ENCODE results near the gene SMS.

Gene SMS

DNA sequence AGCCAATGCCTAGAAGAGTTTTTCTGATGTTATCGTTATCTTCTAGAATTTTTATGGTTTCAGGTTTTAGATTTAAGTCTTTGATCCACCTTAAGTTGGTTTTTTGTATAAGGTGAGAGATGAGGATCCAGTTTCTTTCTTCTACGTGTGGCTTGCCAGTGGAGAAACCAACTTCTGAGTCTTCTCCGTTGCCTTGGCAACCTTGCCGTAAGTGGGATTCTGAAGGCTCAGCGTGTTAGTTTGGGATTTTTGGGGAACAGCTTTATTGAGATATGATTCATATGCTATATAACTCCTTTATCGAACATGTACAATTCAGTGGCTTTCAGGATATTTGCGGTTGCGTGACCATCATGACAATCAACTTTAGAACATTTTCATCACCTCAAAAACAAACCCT is 17.7 kb downstream of the SMS start:
- H3K4me3 ChIP-seq (ENCODE audit: low read depth, low read length), result no peak overlapping the region
- TF ChIP-seq, protein P1, sequence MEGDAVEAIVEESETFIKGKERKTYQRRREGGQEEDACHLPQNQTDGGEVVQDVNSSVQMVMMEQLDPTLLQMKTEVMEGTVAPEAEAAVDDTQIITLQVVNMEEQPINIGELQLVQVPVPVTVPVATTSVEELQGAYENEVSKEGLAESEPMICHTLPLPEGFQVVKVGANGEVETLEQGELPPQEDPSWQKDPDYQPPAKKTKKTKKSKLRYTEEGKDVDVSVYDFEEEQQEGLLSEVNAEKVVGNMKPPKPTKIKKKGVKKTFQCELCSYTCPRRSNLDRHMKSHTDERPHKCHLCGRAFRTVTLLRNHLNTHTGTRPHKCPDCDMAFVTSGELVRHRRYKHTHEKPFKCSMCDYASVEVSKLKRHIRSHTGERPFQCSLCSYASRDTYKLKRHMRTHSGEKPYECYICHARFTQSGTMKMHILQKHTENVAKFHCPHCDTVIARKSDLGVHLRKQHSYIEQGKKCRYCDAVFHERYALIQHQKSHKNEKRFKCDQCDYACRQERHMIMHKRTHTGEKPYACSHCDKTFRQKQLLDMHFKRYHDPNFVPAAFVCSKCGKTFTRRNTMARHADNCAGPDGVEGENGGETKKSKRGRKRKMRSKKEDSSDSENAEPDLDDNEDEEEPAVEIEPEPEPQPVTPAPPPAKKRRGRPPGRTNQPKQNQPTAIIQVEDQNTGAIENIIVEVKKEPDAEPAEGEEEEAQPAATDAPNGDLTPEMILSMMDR (IDR thresholded peaks at IDR 0.05; ENCODE audit: low read depth, low read length, missing control alignments), result no peak
- no peak for DNase-seq (ENCODE audit: low read depth)

DNA sequence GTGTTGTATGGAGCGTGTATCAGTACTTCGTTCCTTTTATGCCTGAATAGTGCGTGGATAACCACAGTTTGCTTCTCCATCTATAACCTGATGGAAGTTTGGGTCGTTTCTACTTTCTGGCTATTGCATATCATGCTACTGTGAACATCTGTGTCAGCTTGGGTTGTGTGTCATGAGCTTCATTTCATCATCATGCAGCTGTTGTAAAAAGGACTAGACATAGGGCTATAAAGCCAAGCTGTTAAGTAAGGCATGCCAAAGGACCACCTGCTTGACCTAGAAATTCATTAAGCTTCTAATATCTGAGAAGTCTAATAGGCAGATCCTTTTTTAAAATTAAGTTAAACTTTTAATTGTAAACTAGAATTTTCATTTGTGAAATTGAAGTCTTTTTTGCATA is 18.4 kb downstream of the SMS start:
- TF ChIP-seq, protein P1 (IDR thresholded peaks at IDR 0.05; ENCODE audit: low read depth, low read length, missing control alignments), result no peak
- H3K4me3 ChIP-seq (ENCODE audit: low read depth, low read length), result no peak overlapping the region
- no peak for DNase-seq (ENCODE audit: low read depth)

DNA sequence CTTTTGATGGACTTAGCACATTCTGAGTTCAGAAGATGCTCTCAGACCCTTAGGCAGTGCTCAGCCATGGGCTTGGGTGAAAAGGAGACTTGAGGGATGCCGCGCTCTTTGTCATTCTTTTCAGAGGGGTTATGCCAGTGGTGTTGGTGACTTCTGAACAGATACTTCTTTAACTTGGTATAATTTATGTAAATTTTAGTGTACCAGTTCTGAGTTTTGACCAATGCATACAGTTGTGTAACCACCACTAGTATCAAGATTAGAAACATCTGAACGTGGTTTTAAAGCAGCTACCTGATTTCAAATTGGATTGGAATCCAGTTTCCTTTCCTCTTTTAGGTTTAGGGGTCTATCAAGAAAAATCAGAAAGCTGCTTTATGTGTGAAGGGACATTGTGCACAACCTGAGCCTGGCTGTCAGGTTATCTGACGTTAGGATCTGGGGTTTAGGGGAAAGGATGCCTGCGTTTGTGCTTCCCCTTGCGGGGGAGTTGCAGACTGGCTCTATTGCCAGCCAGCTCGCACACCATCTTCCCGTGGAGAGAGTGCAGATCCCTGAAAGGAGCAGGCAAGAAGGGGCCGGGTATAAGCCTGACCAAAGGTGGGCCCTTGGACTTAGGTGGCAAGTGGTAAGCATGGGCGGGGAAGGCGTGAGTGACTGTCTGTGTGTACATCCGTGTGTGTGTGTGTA is 19.0 kb downstream of the SMS start:
- TF ChIP-seq, protein P1 (IDR thresholded peaks at IDR 0.05; ENCODE audit: low read depth, low read length, missing control alignments), result no peak
- no peak for DNase-seq (ENCODE audit: low read depth)
- 0 out of 2 replicates have a peak overlapping the region, but pooled peaks have one; percentile 6 for H3K4me3 ChIP-seq (ENCODE audit: low read depth, low read length)

DNA sequence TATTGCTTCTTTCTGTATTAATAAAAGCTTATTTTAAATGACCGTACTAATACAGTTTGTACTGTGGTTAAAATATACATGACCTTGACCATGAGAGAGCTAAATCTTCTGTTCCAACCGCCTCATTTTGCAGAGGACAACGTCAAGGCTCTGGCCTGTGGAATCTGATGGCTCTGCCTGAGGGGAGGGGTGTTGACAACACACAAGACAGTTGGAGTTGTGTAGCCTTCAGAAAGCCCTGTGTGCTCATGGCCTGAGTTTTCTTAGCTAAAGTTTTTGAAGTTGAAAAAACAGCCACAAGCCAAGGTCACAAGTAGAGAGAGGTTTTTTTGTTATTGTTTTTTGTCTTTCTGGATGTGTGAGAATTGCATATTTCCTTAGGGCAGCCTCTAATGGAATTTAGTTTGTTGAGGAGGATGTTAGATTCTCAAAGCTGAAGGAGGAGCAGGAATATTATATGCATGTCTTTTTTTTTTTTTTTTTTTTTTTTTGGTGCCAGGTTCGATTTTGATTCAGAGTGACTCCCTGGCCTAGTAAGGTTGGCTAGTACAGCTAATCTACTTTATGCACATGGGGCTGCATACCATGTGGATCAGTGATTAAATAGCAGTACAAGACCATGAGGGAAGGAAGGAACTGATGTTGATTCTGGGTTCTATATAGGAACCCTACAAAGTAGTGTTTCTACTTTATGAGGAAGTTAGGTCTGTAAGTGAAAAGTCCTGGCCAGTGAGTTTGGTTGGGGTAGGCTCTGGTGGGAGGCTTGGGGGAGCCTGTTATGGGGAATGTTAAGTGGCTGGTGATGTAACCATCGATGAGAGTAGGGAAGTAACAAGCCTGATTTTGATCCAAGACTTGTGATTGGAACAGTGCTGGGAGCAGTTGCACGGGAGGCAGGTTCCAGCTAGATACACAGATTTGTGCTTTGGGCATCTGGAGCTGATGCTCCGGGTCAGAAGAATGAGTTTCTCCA is 20.3 kb downstream of the SMS start:
- TF ChIP-seq, protein P1 (IDR thresholded peaks at IDR 0.05; ENCODE audit: low read depth, low read length, missing control alignments), result no peak
- DNase-seq (ENCODE audit: low read depth), result no peak
- no peak overlapping the region for H3K4me3 ChIP-seq (ENCODE audit: low read depth, low read length)

DNA sequence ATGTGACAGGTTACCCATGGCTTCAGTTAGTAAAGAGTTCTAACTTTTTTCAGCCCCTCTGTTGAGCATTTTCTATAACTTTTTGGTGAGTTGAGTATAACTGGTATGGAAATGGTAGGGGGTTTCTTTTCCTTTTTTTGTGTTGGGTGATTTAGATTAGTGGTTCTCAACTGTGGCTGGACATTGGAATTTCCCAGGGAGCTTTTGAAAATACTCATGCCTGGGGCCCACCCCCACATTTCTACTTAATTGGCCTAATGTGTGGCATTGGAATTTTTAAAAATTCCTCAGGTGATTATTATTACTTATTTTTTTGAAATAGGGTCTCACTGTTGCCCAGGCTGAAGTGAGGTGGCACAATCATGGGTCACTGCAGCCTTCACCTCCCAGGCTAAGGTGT is 21.9 kb downstream of the SMS start:
- no peak for DNase-seq (ENCODE audit: low read depth)
- TF ChIP-seq, protein P1 (IDR thresholded peaks at IDR 0.05; ENCODE audit: low read depth, low read length, missing control alignments), result no peak
- H3K4me3 ChIP-seq (ENCODE audit: low read depth, low read length), result no peak overlapping the region

DNA sequence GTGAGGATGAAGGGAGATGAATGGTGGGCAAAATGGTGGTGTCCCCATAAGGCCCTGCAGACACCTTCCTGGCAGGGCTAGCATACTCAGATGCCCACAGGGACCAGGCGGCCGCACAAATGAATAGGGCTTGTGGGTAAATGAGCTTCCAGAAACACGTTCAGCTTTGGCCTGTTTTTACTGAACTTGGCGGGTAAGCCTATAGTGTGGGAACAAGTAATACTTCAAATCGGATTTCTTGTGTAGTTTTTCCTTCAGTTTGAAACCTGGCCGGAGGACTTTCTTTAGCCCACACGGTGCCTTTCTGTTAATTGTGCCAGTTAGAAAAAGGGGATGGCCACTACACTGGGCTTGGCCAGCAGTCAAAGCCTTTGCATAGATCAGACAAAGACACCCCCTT is 22.8 kb downstream of the SMS start:
- no peak overlapping the region for H3K4me3 ChIP-seq (ENCODE audit: low read depth, low read length)
- no peak for DNase-seq (ENCODE audit: low read depth)
- TF ChIP-seq, protein P1 (IDR thresholded peaks at IDR 0.05; ENCODE audit: low read depth, low read length, missing control alignments), result no peak
